Neutrophil (primary cell): ENCODE measurements around the gene CTSD.
A peak's percentile ranks its signal among the peaks of the same experiment; 100 is the strongest.

Experiments used
- H3K27ac ChIP-seq: fragments of 200-600 bp; sonication (generic); 2 replicates; pipeline ENCODE4 v1.5.1; 2016; ENCODE audit warnings: mild to moderate bottlenecking, moderate library complexity
- H3K27me3 ChIP-seq: fragments of 200-600 bp; sonication (generic); 2 replicates; pipeline ENCODE4 v1.6.0; 2016; ENCODE audit warnings: mild to moderate bottlenecking
- H3K36me3 ChIP-seq: fragments of 200-600 bp; sonication (generic); 2 replicates; pipeline ENCODE4 v1.5.1; 2017
- H3K4me1 ChIP-seq, 2 experiments: fragments of 200-600 bp in 1 of 2; sonication (generic) in 1 of 2; 1 replicate in 1 of 2; 2 replicates in 1 of 2; pipeline versions ENCODE4 v1.5.1 to v1.6.1; 2013 to 2016; ENCODE audit warnings: low read depth in 1 of 2, low read length in 1 of 2, mild to moderate bottlenecking in 1 of 2, moderate library complexity in 1 of 2; ENCODE audit not compliant: control insufficient read depth in 1 of 2, insufficient read depth in 1 of 2
- H3K4me3 ChIP-seq, 2 experiments: fragments of 200-600 bp in 1 of 2; sonication (generic) in 1 of 2; 1 replicate in 1 of 2; 2 replicates in 1 of 2; pipeline ENCODE4 v1.5.1; 2013 to 2016; ENCODE audit warnings: low read depth in 1 of 2, low read length in 1 of 2, mild to moderate bottlenecking in 1 of 2, moderate library complexity in 1 of 2
- H3K9me3 ChIP-seq: fragments of 200-600 bp; sonication (generic); 2 replicates; pipeline ENCODE4 v1.5.1; 2016
- TF ChIP-seq, protein P1 (sequence below): fragments of 200-600 bp; sonication (generic); IDR thresholded peaks from 2 replicates; pipeline ENCODE4 v1.5.1; 2016; ENCODE audit warnings: antibody characterized with exemption

The CTSD gene

DNA sequence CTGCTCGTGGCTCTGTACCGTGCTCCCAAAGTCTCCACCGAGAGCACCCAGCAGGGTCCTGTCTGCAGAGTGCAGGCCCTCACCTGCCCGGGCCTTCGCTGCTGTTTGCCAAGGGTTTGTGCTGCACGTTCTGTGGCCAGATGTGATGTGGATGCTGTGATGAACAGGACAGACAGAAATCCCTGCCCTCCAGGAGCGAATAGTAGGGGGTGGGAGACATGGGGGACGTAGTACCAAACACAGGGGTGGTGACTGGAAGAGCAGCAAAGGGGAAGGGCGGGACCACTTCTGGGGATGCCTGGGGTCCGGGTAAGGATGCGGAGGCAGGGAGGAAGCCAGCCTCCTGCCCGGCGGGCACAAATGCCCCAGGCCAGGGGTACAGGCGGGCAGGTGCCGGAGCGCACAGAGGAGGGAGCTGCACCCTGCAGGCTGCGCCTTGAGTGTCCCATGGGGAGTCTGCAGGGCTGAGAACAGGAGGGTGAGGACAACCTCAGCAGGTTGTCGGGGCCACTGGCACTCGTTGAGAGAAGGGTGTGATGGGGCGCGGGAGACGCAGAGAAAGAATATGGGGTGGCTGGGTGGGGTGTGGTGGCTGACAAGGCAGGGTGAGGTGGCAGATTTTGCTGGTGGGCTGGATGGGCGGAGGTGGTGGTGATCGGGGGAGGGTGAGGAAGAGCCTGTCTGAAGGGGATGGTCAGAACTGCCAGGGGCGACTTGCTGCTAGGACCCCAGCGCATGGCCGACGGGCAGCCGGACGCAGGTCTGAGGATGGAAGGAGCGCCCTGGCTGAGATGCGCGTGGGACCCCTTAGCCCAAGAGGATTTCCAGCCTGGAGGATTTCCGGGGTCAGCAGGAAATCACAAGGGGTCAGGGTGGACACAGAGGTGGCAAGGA lies 16.3 kb upstream of the CTSD start:
- Histone ChIP-seq H3K36me3 (no peaks in the 10 kb centered on the region), H3K4me1 (peaks cover 83 to 84% of the 10 kb centered on the region in 2 experiments), H3K9me3 (no peaks in the 10 kb centered on the region), H3K27me3 (no peaks in the 10 kb centered on the region), H3K27ac (peak overlapping the region; percentile 95), H3K4me3 (peak overlapping the region; percentile 41 to 62)
- TF ChIP-seq, protein P1, sequence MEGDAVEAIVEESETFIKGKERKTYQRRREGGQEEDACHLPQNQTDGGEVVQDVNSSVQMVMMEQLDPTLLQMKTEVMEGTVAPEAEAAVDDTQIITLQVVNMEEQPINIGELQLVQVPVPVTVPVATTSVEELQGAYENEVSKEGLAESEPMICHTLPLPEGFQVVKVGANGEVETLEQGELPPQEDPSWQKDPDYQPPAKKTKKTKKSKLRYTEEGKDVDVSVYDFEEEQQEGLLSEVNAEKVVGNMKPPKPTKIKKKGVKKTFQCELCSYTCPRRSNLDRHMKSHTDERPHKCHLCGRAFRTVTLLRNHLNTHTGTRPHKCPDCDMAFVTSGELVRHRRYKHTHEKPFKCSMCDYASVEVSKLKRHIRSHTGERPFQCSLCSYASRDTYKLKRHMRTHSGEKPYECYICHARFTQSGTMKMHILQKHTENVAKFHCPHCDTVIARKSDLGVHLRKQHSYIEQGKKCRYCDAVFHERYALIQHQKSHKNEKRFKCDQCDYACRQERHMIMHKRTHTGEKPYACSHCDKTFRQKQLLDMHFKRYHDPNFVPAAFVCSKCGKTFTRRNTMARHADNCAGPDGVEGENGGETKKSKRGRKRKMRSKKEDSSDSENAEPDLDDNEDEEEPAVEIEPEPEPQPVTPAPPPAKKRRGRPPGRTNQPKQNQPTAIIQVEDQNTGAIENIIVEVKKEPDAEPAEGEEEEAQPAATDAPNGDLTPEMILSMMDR, result no peak

DNA sequence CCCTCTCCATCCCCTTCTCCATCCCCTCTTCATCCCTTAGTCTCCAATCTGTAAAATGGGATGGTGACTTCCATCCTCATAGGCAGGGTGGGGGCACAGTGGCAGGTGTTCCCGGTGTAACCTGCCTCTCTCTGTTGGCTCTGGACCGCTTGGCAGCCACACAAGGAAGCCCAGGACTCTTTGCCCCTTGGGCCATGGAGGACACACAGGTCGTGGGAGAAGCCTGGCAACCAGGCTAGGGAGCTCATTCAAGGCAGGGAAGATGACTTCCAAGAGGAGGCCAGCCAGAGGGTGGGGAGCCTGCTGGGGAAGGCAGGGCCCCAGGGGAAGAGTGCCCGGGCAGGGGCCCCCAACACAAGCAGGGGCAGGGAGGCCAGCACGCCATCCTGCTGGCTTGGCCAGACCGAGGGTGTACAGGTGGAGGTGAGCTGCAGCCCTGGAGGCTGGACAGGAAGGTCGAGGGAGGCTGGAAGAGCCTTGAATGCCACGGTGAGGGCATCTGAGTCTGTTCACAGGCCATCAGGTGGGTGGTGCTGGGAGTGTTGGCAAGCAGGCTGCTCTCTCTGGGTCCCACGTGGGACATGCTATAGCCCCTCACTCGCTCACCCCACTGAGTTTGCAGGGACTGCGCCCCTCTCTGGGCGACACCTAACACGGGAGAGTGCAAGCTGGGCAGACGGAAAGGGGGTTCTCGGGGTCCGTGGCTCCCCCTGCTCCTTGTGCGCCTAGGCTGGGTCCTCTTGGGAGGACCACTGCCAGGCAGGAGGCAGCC lies 15.5 kb upstream of the CTSD start:
- TF ChIP-seq, protein P1, result no peak
- Histone ChIP-seq H3K9me3 (no peaks in the 10 kb centered on the region), H3K27ac (peak overlapping the region; percentile 95), H3K36me3 (no peaks in the 10 kb centered on the region), H3K4me1 (peaks cover 84 to 90% of the 10 kb centered on the region in 2 experiments), H3K27me3 (no peaks in the 10 kb centered on the region), H3K4me3 (no peak overlapping the region)

DNA sequence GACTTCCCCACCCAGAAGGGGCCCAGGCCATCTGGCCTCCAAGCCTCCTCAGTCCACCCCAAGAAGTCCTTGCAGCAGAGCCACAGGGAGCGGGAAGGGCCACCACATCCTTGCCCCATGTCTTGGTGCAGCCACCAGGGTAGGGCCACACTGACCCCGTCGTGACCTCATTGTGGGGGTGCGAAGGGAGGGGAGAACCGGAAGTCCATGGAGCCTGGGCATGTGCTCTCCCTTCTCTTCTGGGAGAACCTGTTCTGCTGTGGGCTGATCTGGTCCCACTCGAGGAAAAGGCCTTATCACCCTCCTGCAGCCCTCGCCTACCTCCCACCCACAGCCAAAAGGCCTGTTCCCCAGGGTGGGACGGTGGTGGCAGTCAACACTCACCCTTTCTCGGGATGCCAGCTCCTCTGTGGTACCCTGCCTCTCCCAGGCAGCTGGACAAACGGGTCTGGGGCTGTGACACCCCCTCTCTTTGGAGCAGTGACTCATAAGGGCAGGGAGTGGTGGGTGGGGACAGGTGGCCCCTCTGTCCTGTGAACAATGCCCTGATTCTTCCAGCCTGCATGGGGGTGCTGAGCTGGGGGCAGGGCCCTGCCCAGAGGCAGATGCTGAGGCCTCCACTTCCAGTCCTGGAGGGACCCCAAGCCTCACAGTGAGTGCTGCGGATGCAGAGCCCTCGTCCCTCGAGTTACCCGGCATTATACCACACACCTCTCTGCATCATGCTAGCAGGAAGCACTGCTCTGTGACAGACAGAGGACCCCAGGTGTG lies 14.6 kb upstream of the CTSD start:
- TF ChIP-seq, protein P1, result no peak
- Histone ChIP-seq H3K36me3 (no peaks in the 10 kb centered on the region), H3K9me3 (no peaks in the 10 kb centered on the region), H3K4me1 (peaks cover 84 to 90% of the 10 kb centered on the region in 2 experiments), H3K27ac (peak overlapping the region; percentile 95), H3K27me3 (no peaks in the 10 kb centered on the region), H3K4me3 (peak overlapping the region; percentile 33 to 43)

DNA sequence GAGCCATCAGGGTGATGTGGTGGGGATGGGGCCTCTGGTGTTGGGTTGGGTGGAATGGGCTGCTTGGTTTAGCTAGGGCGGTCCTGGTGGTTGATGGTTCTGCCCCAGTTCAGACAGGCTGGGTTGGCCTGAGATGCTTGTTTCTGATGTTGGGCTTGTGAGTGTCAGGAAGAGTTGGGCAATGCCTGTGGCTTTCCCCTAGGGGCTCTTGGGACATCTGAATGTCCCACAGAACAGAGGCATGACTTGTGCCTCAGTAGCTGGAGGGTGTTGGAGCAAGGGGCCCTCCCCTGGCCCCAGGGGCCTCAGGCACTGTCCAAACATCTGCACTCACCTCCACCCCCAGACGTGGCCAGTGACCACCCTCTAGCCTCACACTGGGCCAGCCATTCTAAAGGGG lies 14.0 kb upstream of the CTSD start:
- Histone ChIP-seq H3K4me3 (peak overlapping the region; percentile 33 to 43), H3K27ac (peak overlapping the region; percentile 95), H3K9me3 (no peaks in the 10 kb centered on the region), H3K27me3 (no peaks in the 10 kb centered on the region), H3K4me1 (peaks cover 82 to 90% of the 10 kb centered on the region in 2 experiments), H3K36me3 (no peaks in the 10 kb centered on the region)
- TF ChIP-seq, protein P1, result no peak

DNA sequence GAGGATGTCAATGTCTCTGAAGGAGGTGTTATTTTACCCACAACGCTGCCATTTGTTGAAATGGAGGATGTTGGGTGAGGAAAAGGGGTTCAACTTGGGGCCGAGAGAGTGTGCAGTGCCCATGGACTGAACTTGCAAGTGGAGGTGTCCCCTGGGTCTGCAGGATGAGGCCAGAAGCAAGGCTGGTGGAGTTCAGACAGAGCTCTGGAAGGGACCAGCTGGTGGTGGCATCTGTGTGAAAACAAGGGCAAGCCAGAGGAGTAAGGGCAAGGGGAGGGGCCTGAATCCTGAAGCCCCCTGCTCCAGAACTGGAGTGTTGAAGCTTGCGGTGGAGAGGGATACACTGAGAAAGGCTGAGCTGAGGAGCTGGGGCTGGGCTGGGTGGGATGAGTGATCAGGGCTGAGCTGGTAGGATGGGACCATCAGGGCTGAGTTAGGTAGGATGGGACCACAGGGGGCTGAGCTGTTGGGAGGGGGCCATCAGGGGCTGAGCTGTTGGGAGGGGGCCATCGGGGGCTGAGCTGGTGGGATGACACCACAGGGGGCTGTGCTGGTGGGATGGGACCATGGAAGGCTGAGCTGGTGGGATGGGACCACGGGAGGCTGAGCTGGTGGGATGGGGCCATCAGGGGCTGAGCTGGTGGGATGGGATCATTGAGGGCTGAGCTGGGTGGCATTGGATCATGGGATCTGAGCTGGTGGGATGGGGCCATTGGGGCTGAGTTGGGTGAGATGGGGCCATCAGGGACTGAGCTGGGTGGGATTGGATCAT lies 13.4 kb upstream of the CTSD start:
- Histone ChIP-seq H3K9me3 (no peaks in the 10 kb centered on the region), H3K27ac (peak overlapping the region; percentile 95), H3K36me3 (no peaks in the 10 kb centered on the region), H3K27me3 (no peaks in the 10 kb centered on the region), H3K4me1 (peaks cover 82 to 90% of the 10 kb centered on the region in 2 experiments), H3K4me3 (peak overlapping the region; percentile 33 to 43)
- TF ChIP-seq, protein P1, result no peak
